Right lobe of liver (tissue), 4 donors: ENCODE results near the gene EYA4.

Experiments
- POLR2A ChIP-seq: fragments of 450-650 bp; IDR thresholded peaks from one replicate; pipeline ENCODE4 v1.6.1; 2017; ENCODE audit warnings: antibody characterized with exemption, mild to moderate bottlenecking
- TF ChIP-seq, protein P1 (sequence below), 4 donors: fragments of 200-600 bp in 3 of 4; fragments of 450-650 bp in 1 of 4; IDR thresholded peaks; one replicate each; pipeline versions ENCODE4 v1.5.1 to v1.8.0; 2016 to 2022; ENCODE audit warnings: antibody characterized with exemption in 4 of 4, mild to moderate bottlenecking in 2 of 4
- donor health status: DM: no; HTN: no; CAD: no.
- donor health status: DM: no; HTN: no; CAD: no.
- donor health status: DM: no; HTN: yes; CAD: no.

DNA sequence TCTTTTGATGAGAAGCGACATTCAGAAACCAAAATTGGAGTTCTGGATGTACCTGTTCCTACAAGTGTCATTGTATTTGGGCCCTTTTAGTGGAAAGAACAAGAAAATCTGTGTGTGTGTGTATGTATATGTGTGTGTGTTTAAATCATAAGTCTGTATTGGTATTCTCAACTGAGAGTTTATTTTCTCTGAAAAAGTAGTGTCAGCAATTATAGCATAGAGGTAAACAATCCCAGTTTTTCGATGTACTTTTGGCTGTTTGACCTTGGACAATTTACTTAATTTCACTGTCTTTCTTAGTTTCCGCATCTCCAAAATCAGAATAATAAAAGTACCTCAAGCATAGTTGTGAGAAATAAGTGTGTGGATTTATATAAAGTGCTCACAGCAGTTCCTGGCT lies 57.2 kb downstream of the EYA4 start:
- TF ChIP-seq, protein P1, sequence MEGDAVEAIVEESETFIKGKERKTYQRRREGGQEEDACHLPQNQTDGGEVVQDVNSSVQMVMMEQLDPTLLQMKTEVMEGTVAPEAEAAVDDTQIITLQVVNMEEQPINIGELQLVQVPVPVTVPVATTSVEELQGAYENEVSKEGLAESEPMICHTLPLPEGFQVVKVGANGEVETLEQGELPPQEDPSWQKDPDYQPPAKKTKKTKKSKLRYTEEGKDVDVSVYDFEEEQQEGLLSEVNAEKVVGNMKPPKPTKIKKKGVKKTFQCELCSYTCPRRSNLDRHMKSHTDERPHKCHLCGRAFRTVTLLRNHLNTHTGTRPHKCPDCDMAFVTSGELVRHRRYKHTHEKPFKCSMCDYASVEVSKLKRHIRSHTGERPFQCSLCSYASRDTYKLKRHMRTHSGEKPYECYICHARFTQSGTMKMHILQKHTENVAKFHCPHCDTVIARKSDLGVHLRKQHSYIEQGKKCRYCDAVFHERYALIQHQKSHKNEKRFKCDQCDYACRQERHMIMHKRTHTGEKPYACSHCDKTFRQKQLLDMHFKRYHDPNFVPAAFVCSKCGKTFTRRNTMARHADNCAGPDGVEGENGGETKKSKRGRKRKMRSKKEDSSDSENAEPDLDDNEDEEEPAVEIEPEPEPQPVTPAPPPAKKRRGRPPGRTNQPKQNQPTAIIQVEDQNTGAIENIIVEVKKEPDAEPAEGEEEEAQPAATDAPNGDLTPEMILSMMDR (IDR thresholded peaks at IDR 0.05) = no peak
- no peak for TF ChIP-seq POLR2A
